Measurements from ENCODE around the gene ZNF480.
A peak's percentile ranks its signal among the peaks of the same experiment; 100 is the strongest.
"Not testable (repeated sequence)": the region's sequence is repeated elsewhere in the genome, so short reads cannot be mapped to it uniquely, and the experiment has no call there.

Gene ZNF480

DNA sequence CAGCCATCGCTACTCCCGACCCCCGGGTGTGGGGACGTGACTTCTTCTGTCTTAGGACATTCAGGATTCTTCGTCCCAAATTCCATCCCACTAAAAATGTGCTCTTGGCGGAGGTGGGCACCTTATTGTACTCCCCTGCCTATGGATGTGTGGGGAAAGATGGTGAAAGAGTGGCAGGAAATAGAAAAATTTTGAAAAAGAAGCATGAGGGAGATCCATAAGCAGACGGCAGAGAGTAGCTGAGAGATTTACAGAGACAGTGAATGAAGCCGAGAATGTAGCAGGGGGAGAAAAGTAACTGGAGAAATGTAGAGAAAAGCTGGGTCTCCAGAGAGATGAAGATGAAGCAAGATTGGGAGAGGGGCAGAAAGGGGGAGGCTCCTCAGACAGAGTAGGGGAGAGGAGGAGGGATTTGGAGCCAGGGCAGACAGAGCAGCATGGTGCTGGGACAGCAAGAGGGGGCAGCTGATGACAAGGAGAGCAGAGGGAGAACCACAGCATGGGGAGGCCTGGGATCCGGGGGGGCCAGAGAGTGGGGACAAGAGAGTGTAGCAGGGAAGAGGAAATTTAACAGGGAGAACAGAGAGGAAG lies 39.9 kb downstream of the ZNF480 start:
- DNase-seq (ENCODE audit: insufficient read length, low spot score) (no peak), FAIRE-seq (peak; percentile 31)

- DNase-seq (ENCODE audit: insufficient read length, low spot score); FAIRE-seq: not testable (repeated sequence)
These were observed 42.1 kb downstream of the ZNF480 start for GRCh38 chr19:52339022-52339421.

GRCh38 chr19:52343548-52343947 lies 46.6 kb downstream of the ZNF480 start:
- FAIRE-seq, result no peak
- no peak for DNase-seq (ENCODE audit: insufficient read length, low spot score)

DNA sequence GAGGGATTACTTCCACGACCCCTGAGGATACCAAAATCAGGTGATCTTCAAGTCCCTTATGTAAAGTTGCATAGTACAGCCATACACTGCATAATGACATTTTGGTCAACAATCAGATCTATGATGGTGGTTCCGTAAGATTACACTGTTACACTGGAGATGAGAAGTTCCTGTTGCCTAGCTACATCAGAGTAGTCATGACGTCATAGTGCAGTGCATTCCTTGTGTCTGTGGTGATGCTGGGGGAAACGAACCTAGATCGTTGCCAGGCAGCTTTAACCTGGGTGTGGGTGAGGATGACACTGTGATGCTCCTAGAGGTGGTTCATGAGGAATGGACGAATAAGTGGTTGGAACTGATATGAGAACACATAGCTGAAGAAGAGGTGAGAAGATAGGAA lies 48.2 kb downstream of the ZNF480 start:
- FAIRE-seq (no peak), DNase-seq (ENCODE audit: insufficient read length, low spot score) (no peak)

DNA sequence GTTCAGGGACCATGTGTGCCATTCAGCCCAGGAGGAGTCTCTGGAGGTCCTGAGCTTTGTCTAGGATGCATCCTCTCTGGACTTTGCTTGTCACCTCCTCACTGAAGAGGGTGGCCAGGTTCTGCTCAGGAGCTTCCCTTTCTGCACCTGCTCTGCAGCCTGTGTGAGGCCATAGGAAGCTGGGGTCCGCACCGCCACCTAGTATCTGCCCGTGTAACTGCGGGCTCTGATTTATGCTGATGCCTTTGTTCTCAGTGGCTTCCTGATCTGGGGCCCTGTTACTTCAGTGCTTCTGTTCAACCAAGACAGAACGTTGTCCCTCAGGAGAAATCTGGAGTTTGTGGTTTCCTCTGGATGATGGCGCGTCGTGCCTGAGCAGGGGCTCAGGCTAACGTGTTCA lies 54.5 kb downstream of the ZNF480 start:
- DNase-seq (ENCODE audit: insufficient read length, low spot score), result no peak
- no peak for FAIRE-seq

- DNase-seq (ENCODE audit: insufficient read length, low spot score) (no peak), FAIRE-seq (no peak)
These were observed 69.5 kb downstream of the ZNF480 start for GRCh38 chr19:52366414-52366824.

DNA sequence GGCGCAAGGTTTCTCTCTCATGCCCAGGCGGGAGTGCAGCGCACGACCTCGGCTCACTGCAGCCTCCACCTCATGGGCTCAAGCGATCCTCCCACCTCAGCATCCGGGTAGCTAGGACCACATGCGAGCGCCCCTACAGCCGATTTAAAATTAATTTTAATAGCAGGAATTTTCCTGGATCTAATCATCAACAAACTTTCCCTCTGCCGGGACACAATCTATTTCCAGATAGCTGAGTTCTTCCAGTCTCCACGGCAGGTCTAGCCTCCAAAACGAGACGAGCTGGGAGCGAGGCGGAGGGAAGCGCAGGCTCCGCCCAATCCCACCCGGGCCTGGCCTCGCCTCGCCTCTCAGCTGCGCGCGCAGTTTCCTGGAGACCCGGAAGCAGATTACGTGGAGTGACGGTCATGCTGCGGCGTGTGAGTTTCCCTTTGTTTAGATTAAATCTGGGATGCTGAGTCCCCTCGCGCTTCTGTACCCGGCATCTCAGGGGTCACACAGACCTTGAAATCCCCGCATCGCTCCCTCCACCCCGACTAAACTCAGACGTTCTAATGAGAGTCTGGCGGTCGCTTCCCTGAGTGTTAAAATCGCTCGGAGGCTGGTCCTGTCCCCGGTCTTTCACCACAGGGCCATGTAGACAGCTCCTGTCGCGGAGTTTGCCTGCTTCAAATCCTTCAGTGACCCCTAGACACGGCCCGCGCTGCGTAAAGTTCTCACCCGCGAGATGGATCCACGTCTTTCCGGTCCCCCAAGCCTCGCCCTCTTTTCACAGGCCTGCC lies 72.8 kb downstream of the ZNF480 start, which contains the start of gene ZNF880:
Gene ZNF880, plus strand, starts transcription at position 365 of the 782 bp plus-strand sequence. Its CDS starts 43 bp downstream, at position 408.
- FAIRE-seq (peak; percentile 65), DNase-seq (ENCODE audit: insufficient read length, low spot score) (peak; percentile 44)

GRCh38 chr19:52370341-52370710 lies 73.4 kb downstream of the ZNF480 start:
- FAIRE-seq, result no peak

More at GRCh38 chr19:52370341-52370710, 73.4 kb downstream of the ZNF480 start:
- DNase-seq (ENCODE audit: insufficient read length, low spot score), result no peak
